ENCODE results near the gene MAPK4.

Gene MAPK4

DNA sequence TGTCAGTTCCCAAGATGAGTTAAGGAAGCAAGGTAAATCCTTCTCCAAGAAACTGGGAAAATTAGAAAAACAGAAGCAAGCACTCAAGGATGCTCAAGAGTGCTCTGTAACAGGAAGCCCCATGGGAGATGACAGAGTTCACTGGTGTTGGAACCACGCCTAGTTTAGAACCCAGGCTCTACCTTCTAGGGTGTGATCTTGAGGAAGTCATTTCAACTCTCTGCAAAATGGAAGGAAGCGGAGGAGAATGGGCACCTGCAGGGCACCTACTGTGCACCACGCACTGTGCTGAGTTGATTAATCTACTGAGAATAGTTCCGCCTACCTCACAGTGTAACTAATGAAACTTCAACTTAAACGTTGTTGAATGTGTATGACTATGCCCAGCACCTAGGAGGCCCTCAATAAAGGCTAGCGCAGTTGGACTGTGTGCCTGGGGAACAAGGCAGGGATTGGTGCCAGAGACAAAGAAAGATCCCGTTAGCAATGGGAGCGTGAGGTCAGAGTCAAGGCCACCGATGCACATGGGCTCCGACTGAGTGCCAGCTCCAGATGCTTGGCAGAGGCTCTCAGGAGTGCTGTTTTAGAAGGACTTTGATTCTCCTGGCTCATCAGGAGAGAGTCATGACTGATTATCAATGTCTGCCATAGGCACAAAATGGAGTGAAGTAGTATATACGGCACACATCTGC lies 93.7 kb downstream of the MAPK4 start:
- no peak for DNase-seq (ENCODE audit: low read depth, low spot score)

GRCh38 chr18:50654211-50654610 lies 94.3 kb downstream of the MAPK4 start:
- no peak for DNase-seq (ENCODE audit: low read depth, low spot score)

- DNase-seq (ENCODE audit: low read depth, low spot score) = no peak
These were observed 95.0 kb downstream of the MAPK4 start for GRCh38 chr18:50654658-50655550.

GRCh38 chr18:50656396-50656795 lies 96.5 kb downstream of the MAPK4 start:
- no peak for DNase-seq (ENCODE audit: low read depth, low spot score)

- no peak for DNase-seq (ENCODE audit: low read depth, low spot score)
These were observed 97.1 kb downstream of the MAPK4 start for GRCh38 chr18:50656841-50657470.

DNA sequence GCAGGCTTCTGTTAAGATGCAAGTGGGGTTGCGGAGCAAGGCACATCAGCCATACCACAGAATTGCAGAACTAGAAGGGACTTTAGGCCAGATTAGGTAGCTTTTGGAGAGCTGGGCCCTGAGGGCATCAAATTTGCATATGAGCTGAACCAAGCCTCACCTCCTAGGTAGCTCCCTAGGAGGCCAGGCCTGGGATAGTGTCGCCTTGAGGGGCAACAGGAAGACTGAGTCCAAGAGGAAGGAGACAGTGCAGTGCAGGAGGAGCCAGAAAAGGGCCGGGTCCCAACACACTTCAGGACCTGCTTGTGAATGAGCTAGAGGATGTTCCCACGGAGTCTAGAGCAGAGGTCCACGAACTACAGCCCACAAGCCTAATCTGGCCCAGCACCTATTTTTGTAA lies 98.7 kb downstream of the MAPK4 start:
- DNase-seq (ENCODE audit: low read depth, low spot score) = no peak

GRCh38 chr18:50659091-50660003 lies 99.5 kb downstream of the MAPK4 start:
- DNase-seq (ENCODE audit: low read depth, low spot score) = peak; percentile 80

- DNase-seq (ENCODE audit: low read depth, low spot score) = no peak
These were observed 101.1 kb downstream of the MAPK4 start for GRCh38 chr18:50661013-50661412.

- DNase-seq (ENCODE audit: low read depth, low spot score) = no peak
These were observed 102.3 kb downstream of the MAPK4 start for GRCh38 chr18:50662177-50662576.

DNA sequence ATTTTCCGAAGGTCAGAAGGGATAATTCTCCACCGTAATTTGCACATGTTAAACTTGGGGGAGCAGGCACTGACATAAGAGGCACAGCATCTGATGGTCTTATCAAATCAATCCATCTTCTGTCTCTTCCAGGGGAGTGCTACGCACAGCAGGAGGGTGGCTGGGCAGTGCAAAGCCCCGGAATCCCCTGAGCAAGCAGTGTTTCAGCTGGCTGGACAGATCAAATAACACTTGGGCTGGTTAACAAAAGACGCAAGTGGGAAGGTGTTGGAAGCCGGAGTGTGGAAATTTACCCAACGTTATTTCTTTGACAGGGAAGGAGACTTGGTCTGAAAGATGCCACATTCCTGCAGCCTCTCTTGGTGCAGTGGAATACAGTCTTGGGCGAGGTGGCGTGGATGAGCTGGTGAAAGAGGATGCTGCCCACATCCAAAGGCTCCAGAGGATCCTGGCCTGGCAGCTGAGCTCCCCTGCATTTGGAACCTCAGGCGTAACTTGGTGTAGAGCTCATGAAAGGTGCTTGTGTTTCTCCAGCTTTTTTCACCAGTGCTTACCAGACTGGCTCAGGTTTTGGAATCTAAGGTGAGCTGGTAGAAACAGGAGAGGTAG lies 103.0 kb downstream of the MAPK4 start:
- DNase-seq (ENCODE audit: low read depth, low spot score) = no peak

DNA sequence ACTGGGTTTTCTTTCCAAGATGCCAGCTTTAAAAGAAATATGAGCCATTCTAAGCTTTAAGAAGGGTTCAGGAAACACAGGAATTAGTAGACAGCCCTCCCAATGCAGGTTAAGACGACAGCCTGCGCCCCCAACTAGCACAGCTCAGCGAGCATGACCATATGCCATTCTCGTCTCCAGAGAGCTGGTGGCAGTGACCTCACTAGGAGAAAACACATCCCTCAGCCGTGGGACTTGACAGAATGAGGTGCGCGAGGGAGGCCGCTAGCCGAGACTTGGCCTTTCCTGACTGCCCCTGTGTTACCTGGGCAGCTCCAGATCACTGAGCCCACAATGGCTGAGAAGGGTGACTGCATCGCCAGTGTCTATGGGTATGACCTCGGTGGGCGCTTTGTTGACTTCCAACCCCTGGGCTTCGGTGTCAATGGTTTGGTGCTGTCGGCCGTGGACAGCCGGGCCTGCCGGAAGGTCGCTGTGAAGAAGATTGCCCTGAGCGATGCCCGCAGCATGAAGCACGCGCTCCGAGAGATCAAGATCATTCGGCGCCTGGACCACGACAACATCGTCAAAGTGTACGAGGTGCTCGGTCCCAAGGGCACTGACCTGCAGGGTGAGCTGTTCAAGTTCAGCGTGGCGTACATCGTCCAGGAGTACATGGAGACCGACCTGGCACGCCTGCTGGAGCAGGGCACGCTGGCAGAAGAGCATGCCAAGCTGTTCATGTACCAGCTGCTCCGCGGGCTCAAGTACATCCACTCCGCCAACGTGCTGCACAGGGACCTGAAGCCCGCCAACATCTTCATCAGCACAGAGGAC lies 103.9 kb downstream of the MAPK4 start:
- no peak for DNase-seq (ENCODE audit: low read depth, low spot score)

DNA sequence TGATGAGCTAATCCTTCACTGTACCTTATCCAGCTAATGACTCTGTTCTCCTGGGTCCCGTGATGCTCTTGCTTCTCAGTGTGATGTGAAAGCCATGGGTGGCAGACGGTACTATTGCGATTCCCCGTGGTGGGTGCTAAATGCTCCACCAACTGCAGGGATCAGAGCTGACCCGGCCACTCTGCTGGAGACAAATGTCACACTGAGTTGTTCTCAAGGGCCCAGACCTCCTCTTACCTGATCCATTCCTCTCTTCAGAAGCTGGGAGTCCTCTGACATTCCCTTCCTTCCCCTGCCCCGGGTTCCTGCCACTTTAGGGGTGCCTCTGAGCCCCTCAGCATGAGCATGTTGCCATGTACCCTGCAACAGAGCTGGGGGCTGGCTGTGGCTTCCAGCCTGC lies 105.1 kb downstream of the MAPK4 start:
- DNase-seq (ENCODE audit: low read depth, low spot score) = no peak

DNA sequence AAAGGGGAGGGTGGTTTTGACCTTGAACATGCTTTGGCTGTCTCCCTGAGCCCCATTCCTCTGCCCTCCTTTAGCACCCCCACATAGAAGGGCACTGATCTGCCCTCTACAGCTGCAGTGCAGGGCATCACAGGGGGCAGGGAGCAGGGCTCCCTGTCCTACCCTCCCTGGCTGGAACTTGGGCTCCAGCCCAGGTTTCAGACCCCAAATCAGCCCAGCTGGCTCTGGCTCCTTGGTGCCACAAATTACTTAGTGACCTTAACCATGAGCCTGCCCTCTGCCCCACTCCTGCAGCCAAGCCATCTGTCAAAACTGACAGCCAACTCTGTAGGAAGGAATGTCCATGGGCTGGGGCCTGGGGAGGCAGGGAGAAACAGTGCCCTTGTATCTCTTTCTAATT lies 105.6 kb downstream of the MAPK4 start:
- no peak for DNase-seq (ENCODE audit: low read depth, low spot score)

DNA sequence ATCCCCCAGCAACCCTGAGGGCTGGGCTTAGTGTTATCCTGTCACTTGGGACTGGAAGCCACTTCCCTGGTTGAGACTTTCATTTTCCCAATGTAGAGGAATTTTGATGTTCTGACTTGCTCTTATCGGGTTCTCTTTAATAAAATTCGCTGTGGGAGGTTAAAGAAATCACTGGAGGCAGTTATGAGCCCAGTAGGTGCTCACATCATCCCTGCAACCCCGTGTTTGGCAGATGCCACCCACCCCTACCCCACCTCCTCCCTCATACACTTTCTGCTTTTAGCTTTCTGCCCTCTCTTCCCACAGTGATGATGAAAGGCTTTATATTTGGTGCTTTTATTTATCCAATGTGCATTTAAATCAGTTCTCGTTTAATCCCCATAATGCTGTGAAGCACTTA lies 106.6 kb downstream of the MAPK4 start:
- no peak for DNase-seq (ENCODE audit: low read depth, low spot score)

GRCh38 chr18:50671376-50671775 lies 111.5 kb downstream of the MAPK4 start:
- no peak for DNase-seq (ENCODE audit: low read depth, low spot score)

DNA sequence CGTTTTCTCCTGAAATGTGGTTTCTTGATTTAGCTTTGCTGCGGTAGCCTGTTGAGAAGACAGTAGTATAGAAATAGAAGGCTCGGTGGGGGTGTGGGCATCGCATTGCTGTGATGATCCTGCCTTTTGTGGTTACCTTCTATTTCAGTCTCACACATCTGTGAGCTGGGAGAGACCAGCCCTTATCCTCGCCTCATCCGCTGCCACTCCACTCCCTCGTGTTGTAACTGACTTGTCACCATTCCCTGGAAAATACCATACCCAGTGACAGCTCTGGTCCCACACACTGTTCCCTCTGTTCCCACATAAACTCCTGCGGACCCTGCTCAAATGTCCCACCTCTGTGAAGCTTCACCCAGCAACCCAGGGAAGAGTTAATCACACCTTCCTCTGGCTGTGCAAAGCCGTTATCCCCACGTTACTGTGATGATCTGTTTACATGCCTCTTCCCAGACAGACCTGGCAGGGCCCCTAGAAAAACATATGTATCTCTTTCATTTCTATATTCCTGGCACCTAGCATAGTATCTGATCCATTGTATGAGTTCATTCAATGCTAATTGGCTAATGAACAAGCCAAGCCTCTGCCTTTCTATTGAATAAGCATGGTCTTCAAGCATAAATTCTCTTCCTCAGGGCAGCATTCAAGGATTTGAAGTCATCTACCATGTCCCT lies 114.6 kb downstream of the MAPK4 start:
- DNase-seq (ENCODE audit: low read depth, low spot score) = no peak

DNA sequence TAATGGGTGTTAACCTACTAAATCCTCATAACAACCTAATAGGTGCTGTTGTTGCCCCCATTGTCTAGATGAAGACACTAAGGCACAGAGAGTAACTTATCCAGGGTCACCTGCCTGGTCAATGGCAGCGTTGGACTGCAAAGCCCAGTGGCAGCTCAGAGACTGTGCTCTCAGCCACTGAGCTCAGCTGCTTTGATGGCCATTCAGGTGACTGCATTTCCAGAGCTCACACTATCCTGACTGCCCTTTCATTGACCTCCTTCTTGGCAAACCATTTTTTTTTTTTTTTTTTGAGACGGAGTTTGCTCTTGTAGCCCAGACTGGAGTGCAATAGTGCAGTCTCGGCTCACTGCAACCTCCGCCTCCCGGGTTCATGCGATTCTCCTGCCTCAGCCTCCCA lies 115.2 kb downstream of the MAPK4 start:
- no peak for DNase-seq (ENCODE audit: low read depth, low spot score)

DNA sequence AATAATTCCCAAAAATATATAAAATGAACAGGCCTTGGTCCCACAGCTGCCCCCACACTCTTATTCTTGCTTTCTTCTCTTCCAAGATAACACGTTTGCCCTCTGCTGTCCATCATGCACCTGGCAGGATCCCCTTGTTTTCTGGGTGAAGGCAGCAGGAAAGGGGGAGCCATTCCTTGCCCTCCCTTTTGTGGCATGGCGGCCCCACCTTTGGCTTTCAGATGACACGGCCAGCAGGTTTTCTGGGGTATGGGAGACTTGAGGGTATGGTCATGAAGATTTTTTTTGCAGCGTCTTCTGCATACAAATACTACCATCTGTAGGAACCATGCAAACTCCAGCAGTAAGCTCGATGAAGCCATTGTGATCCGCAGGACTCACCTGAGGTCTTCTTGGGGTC lies 118.8 kb downstream of the MAPK4 start:
- DNase-seq (ENCODE audit: low read depth, low spot score) = no peak

- peak; percentile 13 for DNase-seq (ENCODE audit: low read depth, low spot score)
These were observed 119.2 kb downstream of the MAPK4 start for GRCh38 chr18:50679056-50679455.

DNA sequence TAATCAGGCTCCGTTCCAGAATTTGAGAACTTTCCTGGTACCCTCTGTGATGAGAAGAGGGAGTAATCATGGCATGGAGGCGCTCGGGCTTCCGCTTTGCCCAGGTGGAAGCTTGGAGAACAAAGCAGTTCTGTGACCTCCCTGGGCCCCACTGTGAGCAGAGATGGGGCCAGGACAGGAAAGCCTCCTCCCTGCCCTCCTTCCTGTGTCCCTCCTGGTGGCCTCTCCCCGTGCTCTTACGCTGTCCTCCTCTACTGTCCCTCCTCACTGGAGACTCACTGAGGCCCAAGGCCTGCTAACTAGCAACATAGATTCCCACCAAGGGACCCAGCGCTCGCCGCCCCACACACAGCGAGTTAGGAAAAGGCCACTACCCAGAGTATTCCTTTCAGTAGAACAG lies 119.8 kb downstream of the MAPK4 start:
- no peak for DNase-seq (ENCODE audit: low read depth, low spot score)

Data from astrocyte of the hippocampus (primary cell).